Hepatocyte (in vitro differentiated cells): ENCODE data around the gene KDM4B. TPM values are rescaled to one million over a fixed set of nuclear protein-coding genes. Genes with fewer than 3 reads are reported as not detected.

Experiments used
- DNase-seq: peaks from one replicate; pipeline ENCODE4 v3.0.0-alpha.2; 2016; ENCODE audit warnings: low spot score
- H2AFZ ChIP-seq: fragments of 200-600 bp; sonication (generic); 2 replicates; pipeline ENCODE4 v1.6.0; 2016; ENCODE audit warnings: antibody characterized with exemption, mild to moderate bottlenecking
- H3K27ac ChIP-seq: fragments of 200-600 bp; sonication (generic); 2 replicates; pipeline ENCODE4 v1.5.1; 2016; ENCODE audit warnings: mild to moderate bottlenecking
- H3K27me3 ChIP-seq: fragments of 200-600 bp; sonication (generic); 2 replicates; pipeline ENCODE4 v1.6.1; 2016
- H3K36me3 ChIP-seq: fragments of 200-600 bp; sonication (generic); replicated peaks from 2 replicates; pipeline ENCODE4 v1.5.1; 2016; ENCODE audit warnings: low read depth; ENCODE audit not compliant: insufficient read depth
- H3K4me1 ChIP-seq: fragments of 200-600 bp; sonication (generic); 2 replicates; pipeline ENCODE4 v1.5.1; 2016; ENCODE audit warnings: mild to moderate bottlenecking, moderate library complexity; ENCODE audit not compliant: insufficient read depth
- H3K4me2 ChIP-seq: fragments of 200-600 bp; sonication (generic); 2 replicates; pipeline ENCODE4 v1.6.0; 2016
- H3K4me3 ChIP-seq: fragments of 200-600 bp; sonication (generic); 2 replicates; pipeline ENCODE4 v1.5.1; 2016; ENCODE audit warnings: mild to moderate bottlenecking
- H3K79me2 ChIP-seq: fragments of 200-600 bp; sonication (generic); 2 replicates; pipeline ENCODE4 v1.6.0; 2017; ENCODE audit warnings: mild to moderate bottlenecking
- H3K9me2 ChIP-seq: fragments of 200-600 bp; sonication (generic); replicated peaks from 2 replicates; pipeline ENCODE4 v1.6.0; 2017; ENCODE audit warnings: mild to moderate bottlenecking; ENCODE audit not compliant: insufficient read depth
- H3K9me3 ChIP-seq: fragments of 200-600 bp; sonication (generic); 2 replicates; pipeline ENCODE4 v1.5.1; 2016; ENCODE audit warnings: low read depth, mild to moderate bottlenecking
- H4K20me1 ChIP-seq: fragments of 200-600 bp; sonication (generic); 2 replicates; pipeline ENCODE4 v1.6.0; 2016; ENCODE audit warnings: mild to moderate bottlenecking; ENCODE audit not compliant: insufficient read depth, poor library complexity, severe bottlenecking
- EZH2 ChIP-seq: fragments of 200-600 bp; sonication (generic); IDR thresholded peaks from 2 replicates; pipeline ENCODE4 v1.6.1; 2016; ENCODE audit warnings: antibody characterized with exemption, mild to moderate bottlenecking, borderline replicate concordance
- EZH2phosphoT487 ChIP-seq: fragments of 200-600 bp; sonication (generic); IDR thresholded peaks from one replicate; pipeline ENCODE4 v1.6.1; 2018; ENCODE audit warnings: antibody characterized with exemption, mild to moderate bottlenecking, low read depth, moderate library complexity; ENCODE audit not compliant: unreplicated experiment, severe bottlenecking
- WGBS: methylation state at CpG from one replicate; pipeline ENCODE4 v1.1.6; 2016; ENCODE audit warnings: low lambda C conversion rate; ENCODE audit errors: missing lambda C conversion rate; 5-methylcytosine and 5-hydroxymethylcytosine counted together
- polyA plus RNA-seq: library from polyadenylated mRNA; unstranded; fragments of >200 nt; fragmentation: Nextera tagmentation; extraction: Ambion mirVana; gene quantifications from 2 replicates; pipeline ENCODE4 v1.2.1, GENCODE V29; 2016
- total RNA-seq: library from RNA; depleted of rRNA; stranded (reverse); fragments of >200 nt; gene quantifications from 2 replicates; pipeline ENCODE4 v1.2.3, GENCODE V29; 2014
- TF ChIP-seq, protein P1 (sequence below): fragments of 200-600 bp; sonication (generic); IDR thresholded peaks from 2 replicates; pipeline ENCODE4 v1.5.1; 2016; ENCODE audit warnings: antibody characterized with exemption, mild to moderate bottlenecking; ENCODE audit not compliant: poor library complexity

KDM4B gene
- total and polyA plus RNA-seq, 2 experiments from 2014 or later: 22.2 to 29.6 TPM

DNA sequence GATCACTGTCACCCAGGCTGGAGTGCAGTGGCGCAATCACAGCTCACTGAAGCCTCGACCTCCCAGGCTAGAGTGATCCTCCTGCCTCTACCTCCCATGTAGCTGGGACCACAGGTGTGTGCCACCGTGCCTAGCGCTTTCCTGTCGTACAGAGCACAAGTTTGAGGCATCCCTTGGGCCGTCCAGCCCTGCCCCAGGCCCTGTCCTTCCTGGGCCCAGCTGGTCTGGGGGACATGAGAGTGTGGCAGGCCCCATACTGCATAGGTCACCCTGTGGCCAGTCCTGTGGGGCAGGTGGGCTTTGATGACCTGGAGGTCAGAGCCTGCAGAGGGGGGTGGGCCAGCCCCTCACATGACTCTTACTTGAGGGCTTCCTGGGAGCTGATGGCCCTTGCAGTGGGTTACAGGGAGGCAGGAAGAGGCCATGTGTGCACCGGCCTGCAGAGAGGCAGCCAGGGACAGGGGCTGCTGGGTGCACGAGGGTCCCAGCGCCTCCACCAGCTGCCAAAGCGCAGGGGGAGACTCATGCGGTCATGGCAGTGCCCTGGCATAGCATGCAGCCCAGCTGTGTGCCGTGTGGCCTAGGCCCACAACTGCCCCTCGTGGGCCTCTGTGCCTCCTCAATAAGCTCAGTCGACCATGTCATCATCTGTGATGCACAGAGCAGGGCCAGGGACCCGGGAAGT is 61.4 kb downstream of the KDM4B start:
- Histone ChIP-seq H3K27me3 (no peaks in the 10 kb centered on the region), H3K79me2 (peaks cover 72% of the 10 kb centered on the region), H3K9me3 (no peaks in the 10 kb centered on the region), H3K9me2 (no peaks in the 10 kb centered on the region), H3K27ac (no peak overlapping the region), H3K4me1 (peaks cover 3% of the 10 kb centered on the region), H2AFZ (no peak overlapping the region), H4K20me1 (peaks cover 66% of the 10 kb centered on the region), H3K36me3 (no peaks in the 10 kb centered on the region), H3K4me3 (no peak overlapping the region), H3K4me2 (no peak overlapping the region)
- WGBS: 95% methylated on average over 15 of the region's 15 CpGs
- TF ChIP-seq EZH2phosphoT487: no peak
- TF ChIP-seq EZH2: no peak
- TF ChIP-seq, protein P1, sequence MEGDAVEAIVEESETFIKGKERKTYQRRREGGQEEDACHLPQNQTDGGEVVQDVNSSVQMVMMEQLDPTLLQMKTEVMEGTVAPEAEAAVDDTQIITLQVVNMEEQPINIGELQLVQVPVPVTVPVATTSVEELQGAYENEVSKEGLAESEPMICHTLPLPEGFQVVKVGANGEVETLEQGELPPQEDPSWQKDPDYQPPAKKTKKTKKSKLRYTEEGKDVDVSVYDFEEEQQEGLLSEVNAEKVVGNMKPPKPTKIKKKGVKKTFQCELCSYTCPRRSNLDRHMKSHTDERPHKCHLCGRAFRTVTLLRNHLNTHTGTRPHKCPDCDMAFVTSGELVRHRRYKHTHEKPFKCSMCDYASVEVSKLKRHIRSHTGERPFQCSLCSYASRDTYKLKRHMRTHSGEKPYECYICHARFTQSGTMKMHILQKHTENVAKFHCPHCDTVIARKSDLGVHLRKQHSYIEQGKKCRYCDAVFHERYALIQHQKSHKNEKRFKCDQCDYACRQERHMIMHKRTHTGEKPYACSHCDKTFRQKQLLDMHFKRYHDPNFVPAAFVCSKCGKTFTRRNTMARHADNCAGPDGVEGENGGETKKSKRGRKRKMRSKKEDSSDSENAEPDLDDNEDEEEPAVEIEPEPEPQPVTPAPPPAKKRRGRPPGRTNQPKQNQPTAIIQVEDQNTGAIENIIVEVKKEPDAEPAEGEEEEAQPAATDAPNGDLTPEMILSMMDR: no peak
- no peak for DNase-seq

DNA sequence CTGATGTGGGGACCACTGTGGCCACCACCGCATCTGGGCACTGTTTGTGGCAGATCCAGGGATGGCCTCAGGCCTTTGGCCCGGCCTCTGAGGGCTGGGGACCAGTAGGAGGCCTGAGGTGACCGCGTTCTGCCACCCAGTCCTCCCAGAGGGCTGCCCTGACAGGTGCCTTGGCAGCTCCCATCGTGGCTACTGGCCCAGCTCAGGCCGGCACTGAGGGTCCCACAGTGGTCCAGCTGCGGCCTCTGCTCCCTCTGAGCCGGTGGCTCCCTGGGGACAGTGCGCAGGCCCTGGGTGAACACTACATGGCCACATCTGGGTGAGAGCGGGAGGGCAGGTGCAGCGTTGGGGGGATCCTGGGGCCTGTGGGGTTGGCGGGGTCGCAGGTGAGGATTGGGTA is 61.9 kb downstream of the KDM4B start:
- no peak overlapping the region for H3K4me3 ChIP-seq
- WGBS: 95% methylated on average over 10 of the region's 13 CpGs
- peaks cover 3% of the 10 kb centered on the region for H3K4me1 ChIP-seq
- DNase-seq: no peak
- H2AFZ ChIP-seq: no peak overlapping the region
- H3K79me2 ChIP-seq: peaks cover 69% of the 10 kb centered on the region
- H3K36me3 ChIP-seq: no peaks in the 10 kb centered on the region
- no peak overlapping the region for H3K27ac ChIP-seq
- H3K9me2 ChIP-seq: no peaks in the 10 kb centered on the region
- H3K4me2 ChIP-seq: no peak overlapping the region
- no peaks in the 10 kb centered on the region for H3K27me3 ChIP-seq
- no peaks in the 10 kb centered on the region for H3K9me3 ChIP-seq
- TF ChIP-seq EZH2 (no peak), EZH2phosphoT487 (no peak)
- TF ChIP-seq, protein P1: no peak
- peaks cover 63% of the 10 kb centered on the region for H4K20me1 ChIP-seq

DNA sequence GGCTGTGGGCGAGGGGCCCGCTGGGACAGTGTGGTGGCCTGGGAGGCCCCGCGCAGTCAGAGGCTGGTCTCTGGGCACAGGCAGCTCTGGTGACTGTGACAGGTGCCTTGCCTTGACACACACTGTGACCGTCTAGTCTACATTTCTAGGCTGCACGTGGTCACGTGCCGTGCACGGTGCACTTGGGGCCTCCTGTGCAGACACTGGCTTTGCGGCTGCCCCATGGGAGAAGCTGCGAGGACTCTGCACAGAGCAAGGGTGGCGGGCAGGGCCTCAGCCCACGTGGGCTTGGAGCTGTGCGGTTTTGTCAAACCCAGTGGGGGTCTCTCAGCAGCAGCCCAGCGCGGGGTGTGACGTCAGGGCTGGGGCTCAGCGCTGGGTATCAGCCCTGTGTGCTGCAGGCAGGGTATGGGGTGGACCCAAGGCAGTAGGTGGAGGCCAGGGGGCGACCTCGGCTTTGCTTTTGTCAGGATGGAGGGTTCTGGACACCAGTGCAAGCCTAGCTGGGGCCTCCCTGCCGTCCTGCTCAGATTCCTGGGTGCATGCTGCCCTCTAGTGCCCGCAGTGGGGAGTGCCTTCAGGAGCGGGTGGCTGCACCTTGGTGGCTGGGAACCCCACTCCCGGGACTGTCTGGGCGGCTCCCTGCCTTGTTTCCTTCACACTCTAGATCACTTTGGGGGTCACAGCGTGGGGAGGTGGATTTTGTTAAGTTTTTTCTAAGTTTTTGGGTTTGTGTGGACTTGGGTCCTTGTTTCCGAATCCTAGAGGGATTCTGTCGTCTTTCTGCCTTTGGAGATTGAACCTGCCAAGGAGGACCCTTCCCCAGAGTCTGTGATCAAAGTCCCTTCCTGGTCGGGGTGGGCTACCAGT is 62.6 kb downstream of the KDM4B start:
- no peaks in the 10 kb centered on the region for H3K9me3 ChIP-seq
- peaks cover 62% of the 10 kb centered on the region for H3K79me2 ChIP-seq
- H3K4me2 ChIP-seq: no peak overlapping the region
- TF ChIP-seq EZH2phosphoT487 (no peak), EZH2 (no peak)
- TF ChIP-seq, protein P1: peak; percentile 97
- H4K20me1 ChIP-seq: peaks cover 61% of the 10 kb centered on the region
- H3K36me3 ChIP-seq: no peaks in the 10 kb centered on the region
- H3K27ac ChIP-seq: no peak overlapping the region
- no peak overlapping the region for H2AFZ ChIP-seq
- no peaks in the 10 kb centered on the region for H3K9me2 ChIP-seq
- H3K4me1 ChIP-seq: peaks cover 4% of the 10 kb centered on the region
- H3K4me3 ChIP-seq: no peak overlapping the region
- DNase-seq: peak; percentile 89
- no peaks in the 10 kb centered on the region for H3K27me3 ChIP-seq
- 48% methylated on average over 25 of the region's 29 CpGs for WGBS
